DMS153 treated with DMSO at 0.1 percent for 48 hours (cell line): ENCODE data around the gene MAIP1.
A peak's percentile ranks its signal among the peaks of the same experiment; 100 is the strongest.
"Not testable (repeated sequence)": the region's sequence is repeated elsewhere in the genome, so short reads cannot be mapped to it uniquely, and the experiment has no call there.

ENCODE experiments used
- DNase-seq: peaks from one replicate; lab custom pipeline; 2025; ENCODE audit not compliant: unreplicated experiment; lab: John Stamatoyannopoulos, UW

The MAIP1 gene, protein sequence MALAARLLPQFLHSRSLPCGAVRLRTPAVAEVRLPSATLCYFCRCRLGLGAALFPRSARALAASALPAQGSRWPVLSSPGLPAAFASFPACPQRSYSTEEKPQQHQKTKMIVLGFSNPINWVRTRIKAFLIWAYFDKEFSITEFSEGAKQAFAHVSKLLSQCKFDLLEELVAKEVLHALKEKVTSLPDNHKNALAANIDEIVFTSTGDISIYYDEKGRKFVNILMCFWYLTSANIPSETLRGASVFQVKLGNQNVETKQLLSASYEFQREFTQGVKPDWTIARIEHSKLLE

DNA sequence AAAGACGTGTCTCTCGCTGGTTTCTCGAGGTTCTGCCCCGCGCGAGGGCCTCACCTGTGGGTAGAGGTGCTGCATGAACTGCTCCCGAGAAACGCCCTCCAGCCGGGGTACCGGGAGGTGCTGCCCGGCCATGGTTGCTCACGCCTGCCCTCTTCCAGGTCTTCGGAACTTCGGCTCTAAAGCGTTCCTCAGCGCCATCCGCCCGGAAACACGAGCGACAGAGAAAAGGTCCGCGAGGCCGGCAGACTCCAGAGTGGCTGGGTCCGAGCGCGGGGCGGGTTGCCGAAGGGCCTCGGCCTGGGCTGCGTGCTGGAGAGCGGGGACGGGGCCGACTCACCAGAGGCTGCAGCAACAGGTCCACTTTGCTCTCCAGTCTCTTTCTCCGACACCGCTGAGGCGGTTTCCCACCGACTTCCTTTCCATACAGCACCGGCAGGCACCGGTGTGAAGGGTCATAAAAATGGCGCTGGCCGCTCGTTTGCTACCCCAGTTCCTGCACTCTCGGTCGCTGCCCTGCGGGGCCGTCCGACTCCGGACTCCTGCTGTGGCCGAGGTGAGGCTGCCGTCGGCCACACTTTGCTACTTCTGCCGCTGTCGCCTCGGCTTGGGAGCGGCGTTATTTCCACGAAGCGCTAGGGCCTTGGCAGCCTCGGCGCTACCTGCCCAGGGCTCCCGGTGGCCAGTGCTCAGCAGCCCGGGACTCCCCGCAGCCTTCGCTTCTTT lies at the start of gene MAIP1, which contains the start of gene TYW5:
TSS of gene MAIP1 (plus strand) at position 244 of the 723 bp plus-strand sequence. CDS start at position 461, 217 bp downstream.
TSS of gene TYW5 (minus strand) at position 153 of the 723 bp plus-strand sequence. CDS start at position 132, 21 bp downstream.
- peak; percentile 31 for DNase-seq

- no peak for DNase-seq
These were observed 48.2 kb upstream of the MAIP1 start for GRCh38 chr2:199907008-199907714.

- no peak for DNase-seq
These were observed 44.9 kb upstream of the MAIP1 start for GRCh38 chr2:199910338-199911051.

- DNase-seq = peak; percentile 63
These were observed 44.1 kb upstream of the MAIP1 start, which contains the start of gene C2orf69 for GRCh38 chr2:199911052-199911876. Gene C2orf69 (plus strand): TSS chr2:199911293. CDS start chr2:199911439, 146 bp downstream.

DNA sequence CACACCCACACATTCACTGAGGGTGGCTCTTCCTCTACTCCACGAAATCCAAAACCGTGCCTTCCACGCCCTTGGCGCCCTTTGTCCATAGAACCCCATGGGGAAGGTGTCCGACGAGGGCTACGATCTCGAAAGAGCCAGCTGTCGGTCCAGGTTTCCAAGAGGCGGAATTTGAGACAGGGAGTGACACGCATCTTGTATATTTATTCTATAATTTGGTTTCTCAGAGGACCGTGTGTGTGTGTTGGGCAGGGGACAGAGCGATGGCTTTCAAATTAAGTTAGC lies 43.6 kb upstream of the MAIP1 start:
- no peak for DNase-seq

DNA sequence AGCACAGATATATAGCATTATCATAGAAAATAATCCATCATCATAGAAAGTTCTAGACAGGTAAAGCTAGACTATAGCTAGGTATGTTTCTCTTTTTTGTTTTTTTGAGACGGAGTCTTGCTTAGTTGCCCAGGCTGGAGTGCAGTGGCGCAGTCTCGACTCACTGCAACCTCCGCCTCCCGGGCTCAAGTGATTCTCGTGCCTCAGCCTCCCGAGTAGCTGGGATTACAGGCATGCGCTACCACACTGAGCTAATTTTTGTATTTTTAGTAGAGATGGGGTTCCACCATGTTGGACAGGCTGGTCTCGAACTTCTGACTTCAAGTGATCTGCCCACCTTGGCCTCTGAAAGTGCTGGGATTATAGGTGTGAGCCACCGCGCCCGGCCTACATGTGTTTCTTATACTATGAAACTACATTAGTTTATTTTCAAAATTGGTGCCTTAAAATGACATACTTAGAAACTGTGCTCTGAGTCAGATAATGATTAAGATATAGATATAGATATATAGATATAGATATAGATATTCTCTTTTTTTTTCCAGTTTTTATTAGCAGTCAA lies 42.7 kb upstream of the MAIP1 start:
- not testable (repeated sequence) for DNase-seq

GRCh38 chr2:199914372-199914958 lies 40.9 kb upstream of the MAIP1 start:
- DNase-seq = no peak

DNA sequence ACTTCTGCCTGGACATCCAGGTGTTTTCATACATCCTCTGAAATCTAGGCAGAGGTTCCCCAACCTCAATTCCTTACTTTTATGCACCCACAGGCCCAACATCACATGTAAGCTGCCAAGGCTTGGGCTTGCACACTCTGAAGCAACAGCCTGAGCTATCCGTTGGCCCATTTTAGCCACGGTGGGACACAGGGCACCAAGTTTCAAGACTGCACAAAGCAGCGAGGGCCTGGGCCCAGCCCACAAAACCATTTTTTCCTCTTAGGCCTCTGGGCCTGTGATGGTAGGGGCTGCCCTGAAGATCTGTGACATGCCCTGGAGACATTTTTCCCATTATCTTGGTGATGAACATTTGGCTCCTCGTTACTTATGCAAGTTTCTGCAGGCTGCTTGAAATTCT lies 38.4 kb upstream of the MAIP1 start:
- no peak for DNase-seq

DNA sequence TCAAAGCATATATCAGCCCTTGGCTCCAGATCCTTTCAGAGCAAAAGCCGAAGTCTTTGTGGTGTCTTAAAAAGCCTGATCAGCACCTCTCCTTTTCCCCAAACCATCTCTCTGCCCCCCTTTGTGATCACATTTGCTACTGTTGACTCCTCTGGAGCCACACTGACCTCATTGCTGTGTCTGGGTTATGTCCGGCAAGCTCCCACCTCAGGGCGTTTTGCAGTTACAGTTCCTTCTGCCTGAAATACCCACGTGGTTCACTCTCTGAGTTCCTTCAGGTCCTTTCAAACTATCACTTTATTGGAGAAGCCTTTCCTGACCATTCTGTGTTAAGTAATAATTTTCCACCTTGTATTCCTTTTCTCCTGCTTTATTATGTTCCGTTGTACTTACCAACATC lies 32.5 kb upstream of the MAIP1 start:
- no peak for DNase-seq

GRCh38 chr2:199923924-199924323 lies 31.5 kb upstream of the MAIP1 start:
- DNase-seq = no peak

DNA sequence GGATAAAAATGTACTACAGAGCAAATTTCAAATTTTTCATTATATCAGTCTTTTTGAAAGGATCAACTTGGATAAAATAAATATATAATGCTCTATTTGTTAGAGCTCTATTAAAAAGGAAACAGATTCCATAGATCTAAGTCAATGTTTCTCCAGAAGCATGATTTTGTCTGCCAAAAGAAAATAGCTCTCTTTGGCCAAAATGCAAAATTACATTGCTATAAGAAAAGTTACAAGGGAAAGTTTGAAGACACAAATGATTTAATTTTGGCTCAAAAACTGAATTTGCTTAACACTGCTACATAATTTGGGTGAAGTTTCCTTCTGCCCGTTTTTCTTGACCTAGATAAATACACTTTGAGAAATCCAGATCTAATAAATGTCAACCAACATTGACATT lies 28.6 kb upstream of the MAIP1 start:
- DNase-seq = no peak

DNA sequence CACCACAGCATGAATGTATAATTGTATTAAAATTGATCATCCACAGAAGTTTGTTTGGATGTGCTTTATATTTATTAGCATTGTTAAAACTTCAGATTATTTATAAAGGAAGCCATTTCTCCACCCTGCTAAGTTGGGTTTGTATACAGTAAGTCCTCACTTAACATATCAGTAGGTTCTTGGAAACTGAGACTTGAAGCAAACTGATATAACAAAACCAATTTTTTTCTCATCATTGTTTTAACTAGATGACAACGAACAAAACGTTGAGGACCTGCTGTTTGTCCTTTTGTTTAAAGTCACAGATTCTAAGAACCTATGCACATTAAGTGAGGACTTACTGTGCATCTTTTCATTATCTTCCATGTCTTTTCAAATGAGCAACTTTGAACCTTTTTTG lies 27.2 kb upstream of the MAIP1 start:
- no peak for DNase-seq

DNA sequence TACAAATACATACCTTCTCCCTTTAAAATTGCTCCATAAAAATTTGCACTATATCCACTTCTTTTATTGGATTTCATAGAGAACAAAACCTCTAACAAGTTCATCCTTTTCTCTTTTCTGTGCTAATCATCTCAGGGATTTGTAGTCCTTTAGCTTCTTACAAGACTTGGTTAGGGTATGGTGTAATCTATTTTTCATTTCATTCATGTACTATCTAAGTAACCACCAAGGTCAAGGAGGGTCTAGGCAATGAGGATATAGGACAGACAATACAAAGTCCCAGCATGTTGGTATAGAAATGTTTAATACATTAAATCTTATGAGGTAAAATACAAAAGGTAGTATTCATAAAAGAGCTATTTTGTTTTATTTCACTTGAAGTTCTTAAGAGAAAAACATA lies 26.8 kb upstream of the MAIP1 start:
- DNase-seq = no peak

DNA sequence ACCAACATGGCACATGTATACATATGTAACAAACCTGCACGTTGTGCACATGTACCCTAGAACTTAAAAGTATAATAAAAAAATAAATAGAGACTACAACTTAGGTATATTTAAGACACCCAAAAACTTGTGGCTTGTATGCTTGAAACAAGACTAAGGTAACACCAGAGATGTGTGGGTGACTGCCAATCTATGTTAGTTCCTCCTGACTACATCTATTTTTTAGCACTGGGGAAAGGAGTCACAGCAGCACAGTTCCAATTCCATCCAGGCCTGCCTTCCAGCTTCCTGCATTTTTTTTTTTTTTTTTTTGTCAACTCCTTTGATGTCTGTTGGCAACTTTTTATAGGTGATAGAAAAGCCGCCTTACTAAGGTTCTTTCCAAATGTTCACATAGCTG lies 26.1 kb upstream of the MAIP1 start:
- no peak for DNase-seq

DNA sequence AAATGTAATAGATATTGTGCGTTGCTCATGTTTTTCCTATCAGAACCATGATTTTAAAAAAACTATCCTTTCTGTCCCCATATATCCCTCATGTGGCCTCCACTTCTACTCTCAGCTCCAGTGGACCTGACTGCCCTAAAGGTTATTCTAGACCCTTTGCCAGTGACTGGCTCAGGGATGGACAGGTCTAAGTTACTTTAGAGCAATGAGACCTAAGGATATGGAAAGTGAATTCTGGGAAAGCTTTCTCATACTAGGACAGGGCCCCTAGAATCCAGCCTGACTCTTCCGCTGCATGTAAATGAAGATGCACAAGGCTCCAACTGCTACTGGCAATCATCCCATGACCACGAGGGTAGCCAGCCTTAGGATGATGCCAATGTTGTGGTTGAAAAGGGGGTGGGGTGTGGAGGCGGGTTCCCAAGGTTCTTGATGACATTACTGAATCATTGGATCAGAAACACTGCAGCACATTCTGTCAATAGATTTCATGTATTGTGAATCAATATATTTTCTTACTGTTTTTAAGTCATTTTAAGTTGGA lies 23.0 kb upstream of the MAIP1 start:
- DNase-seq = no peak

DNA sequence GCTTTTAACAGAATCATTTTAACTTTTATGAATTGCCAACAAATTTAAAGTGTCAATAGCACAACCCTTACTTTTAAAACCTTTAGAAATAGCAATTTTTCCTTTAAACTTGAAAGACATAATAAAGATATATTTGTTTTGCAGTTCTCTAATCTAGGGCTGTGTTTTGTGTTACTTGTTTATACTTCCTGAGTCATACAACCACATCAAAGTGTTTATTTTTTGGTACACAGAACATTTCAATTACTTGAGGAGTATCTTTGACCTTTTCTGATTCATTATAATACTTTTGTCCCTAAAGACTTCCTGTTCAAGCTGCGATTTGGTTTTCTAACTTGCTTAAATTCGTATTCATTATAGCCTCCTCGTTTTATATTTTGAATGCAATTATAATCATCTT lies 21.9 kb upstream of the MAIP1 start:
- DNase-seq = no peak

DNA sequence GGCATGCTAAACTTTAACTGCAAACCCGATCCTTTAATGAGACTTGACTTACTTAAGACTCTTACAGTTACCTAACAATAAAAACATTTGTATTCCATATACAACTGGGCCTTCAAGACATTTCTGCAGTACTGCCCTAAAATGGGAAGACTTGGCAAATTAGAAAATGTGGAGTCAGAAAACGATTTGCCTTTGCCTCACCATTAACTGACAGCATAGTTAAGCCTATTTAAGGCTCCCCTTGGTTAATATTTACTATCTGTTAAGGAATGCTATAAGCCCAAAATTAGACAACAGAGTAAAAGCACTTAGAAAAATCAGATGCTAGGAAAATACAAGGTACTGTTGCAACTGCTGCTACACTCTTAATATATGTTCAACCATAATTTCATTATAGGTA lies 18.8 kb upstream of the MAIP1 start:
- no peak for DNase-seq

GRCh38 chr2:199940373-199940772 lies 15.0 kb upstream of the MAIP1 start:
- DNase-seq = no peak

DNA sequence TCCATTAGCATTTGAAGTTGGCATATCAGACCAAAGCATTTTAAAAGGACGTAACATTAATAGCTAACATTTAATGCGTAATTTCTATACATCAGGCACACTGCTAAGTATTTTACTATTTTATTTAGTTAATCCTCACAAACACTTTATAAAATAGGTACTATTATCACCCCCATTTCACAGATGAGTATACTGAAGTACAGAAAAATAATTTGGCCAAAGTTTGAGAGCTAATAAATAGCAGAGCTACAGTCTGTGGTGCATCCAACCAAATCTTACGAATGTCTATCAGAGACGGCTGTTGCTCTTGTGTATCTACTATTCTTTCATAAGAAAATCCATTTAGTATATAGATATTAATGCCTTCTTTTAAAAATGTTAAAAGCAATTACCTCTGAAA lies 12.0 kb upstream of the MAIP1 start:
- no peak for DNase-seq

GRCh38 chr2:199946196-199946595 lies 9.2 kb upstream of the MAIP1 start:
- DNase-seq = no peak
